GM19452 (cell line): ENCODE results near the gene TRAPPC1.
"Not testable (repeated sequence)": the region's sequence is repeated elsewhere in the genome, so short reads cannot be mapped to it uniquely, and the experiment has no call there.

Experiments used
- ATAC-seq: cut with Tn5 transposase; IDR thresholded peaks from one replicate; pipeline ENCODE4 v1.9.1; 2021; ENCODE audit not compliant: unreplicated experiment

Gene TRAPPC1

GRCh38 chr17:7931709-7932482 lies at the start of gene TRAPPC1, which contains the start of gene CNTROB:
Gene TRAPPC1, minus strand, starts transcription at chr17:7931946. Its CDS starts 117 bp downstream, at chr17:7931829.
Gene CNTROB, plus strand, starts transcription at chr17:7932206. Its CDS starts 874 bp downstream, at chr17:7933080.
- peak; percentile 90 for ATAC-seq

- ATAC-seq: no peak
These were observed 46.1 kb upstream of the TRAPPC1 start for GRCh38 chr17:7977805-7978204.

DNA sequence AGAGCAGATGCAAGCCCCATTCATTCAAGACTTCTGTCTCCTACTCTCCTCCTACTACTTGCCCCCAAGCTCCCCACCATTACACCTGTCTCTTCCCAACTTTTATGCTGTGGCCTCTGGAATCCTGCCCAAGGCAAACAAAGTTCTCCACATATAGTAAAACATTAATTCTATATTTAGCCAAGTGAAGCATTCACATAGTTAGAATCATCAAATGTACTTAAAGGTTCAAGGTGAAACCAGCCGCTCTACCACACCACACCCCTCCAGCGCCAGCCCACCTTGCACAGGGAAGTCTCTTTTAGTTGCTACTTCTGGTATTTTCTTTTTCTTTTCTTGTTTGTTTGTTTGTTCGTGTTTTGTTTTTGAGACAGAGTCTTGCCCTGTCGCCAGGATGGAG lies 45.3 kb upstream of the TRAPPC1 start:
- ATAC-seq: no peak

DNA sequence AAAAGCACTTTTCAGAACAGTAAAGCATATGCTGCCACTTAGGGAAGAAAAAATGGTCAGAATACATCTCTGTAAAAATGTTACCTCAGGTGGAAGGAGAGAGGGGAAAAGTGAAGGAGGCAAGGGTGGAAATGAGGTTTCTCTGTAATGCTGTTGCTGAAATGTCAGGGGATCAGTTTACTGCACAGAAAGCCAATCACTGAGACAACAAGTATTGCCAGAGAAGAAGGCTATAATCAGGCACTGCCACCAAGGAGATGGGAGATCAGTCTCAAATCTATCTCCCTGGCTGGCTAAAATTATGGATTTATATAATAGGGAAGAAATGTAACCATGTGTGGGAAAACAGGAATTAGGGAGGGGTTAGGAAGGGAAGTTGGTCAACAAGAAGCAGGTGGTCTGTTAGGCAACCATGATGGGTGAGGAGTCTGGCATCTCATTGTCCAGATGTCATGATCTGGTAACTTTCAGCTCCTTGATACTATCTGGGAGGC lies 42.9 kb upstream of the TRAPPC1 start:
- ATAC-seq: no peak

DNA sequence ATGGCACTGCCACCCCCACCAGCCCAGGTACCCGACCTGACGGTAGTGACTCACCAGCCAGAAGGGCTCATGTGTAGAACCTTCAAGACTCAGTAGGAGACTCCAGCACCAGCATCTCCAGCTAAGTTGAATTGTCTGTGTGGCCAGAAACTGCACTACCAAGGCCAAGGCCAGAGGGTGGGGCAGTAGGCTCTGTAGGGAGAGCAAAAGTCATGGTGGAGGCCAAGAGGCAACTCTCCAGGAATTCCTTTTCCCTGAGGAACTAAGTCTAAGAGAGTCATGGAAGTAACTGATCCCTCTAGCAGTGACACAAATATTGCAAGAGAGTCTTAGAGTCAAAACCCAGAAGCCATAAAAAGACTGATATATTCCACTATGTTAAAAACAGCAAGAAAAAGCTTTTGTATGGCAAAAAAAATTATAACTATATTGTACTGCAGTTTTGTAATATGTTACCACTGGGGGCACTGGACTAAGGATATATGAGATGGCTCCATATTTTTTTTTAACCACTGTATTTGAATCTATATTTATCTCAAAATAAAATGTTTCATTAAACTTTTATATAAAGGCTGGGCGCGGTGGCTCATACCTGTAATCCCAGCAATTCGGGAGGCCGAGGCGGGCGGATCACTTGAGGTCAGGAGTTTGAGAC lies 40.5 kb upstream of the TRAPPC1 start:
- no peak for ATAC-seq

DNA sequence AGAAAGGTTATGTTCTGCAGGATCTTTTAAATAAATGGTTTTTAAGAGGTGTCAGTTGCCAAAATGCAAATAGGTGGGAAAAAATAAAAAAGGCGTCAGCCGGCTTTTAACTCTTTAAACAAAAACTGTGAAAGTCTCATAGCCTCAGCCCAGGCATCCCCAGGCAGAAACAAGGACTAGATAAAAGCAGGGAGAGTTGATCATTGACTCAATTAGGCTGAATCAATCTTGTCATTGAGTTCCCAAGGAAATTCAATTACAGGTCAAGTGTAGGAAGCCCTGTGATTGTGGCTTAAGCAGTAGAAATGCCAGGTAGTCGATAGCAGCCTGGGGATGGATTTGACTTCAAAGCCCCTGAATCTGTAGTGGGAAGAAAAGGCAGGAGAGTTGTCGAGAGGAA lies 39.9 kb upstream of the TRAPPC1 start:
- ATAC-seq: no peak

GRCh38 chr17:7969433-7969832 lies 37.7 kb upstream of the TRAPPC1 start:
- ATAC-seq: no peak

GRCh38 chr17:7967751-7968150 lies 36.0 kb upstream of the TRAPPC1 start:
- ATAC-seq: no peak

- ATAC-seq: no peak
These were observed 29.7 kb upstream of the TRAPPC1 start for GRCh38 chr17:7961421-7961820.

DNA sequence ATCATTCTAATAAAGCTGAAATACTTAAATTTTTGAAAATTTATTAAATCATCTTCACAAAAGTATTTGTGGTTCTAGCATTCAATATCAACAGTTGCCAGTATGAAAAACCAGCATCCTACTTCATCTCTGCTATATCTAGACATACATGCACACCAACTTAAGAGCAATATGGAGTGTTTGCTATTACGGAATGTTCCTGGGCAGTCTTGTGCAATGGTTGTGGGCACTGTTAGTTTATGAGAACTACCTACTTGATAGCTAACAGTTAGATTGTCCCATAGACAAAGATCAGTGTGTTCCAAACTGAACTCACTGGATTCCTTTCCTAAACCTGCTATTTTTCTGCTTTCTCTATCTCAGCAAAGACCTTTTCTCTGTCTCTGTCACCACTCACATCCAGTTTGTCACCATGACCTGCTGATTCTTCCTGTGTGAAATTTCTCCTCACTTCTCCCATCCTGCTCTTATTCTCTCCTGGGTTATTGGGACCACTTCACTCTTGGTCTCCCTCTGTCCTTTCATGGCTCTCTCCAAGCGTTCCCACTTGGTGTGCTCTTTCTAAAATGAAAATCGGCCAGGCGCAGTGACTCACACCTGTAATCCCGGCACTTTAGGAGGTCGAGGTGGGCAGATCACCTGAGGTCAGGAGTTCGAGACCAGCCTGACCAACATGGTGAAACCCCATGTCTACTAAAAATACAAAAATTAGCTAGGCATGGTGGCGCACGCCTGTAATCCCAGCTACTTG lies 27.9 kb upstream of the TRAPPC1 start:
- ATAC-seq: no peak

DNA sequence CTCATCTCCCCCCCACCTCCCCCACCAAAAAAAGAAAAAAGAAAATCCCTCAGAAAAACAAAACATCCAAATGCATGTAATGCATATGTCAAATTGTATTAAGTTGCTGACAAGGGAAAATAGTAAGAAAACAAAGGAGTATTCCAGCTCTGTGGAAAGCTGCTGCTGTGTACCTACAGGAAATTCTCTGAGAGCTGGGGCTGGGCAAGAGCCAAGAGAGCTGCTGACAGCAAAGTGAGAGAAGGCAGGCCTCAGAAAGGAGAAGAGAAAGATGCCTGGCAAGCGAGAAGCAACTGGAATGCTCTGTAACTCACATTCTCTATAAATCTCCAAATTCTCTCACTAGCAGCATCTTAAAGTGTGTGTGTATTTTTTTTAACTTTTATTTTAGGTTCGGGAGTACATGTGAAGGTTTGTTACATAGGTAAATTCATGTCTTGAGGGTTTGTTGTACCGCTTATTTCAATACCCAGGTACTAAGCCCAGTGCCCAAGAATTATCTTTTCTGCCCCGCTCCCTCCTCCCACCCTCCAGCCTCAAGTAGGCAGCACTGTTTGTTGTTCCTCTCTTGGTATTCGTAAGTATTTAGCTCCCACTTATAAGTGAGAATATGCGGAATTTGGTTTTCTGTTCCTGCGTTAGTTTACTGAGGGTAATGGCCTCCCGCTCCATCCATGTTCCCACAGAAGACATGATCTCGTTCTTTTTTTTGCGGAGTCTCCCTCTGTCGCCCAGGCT lies 24.7 kb upstream of the TRAPPC1 start:
- ATAC-seq: no peak

GRCh38 chr17:7955414-7956227 lies 23.9 kb upstream of the TRAPPC1 start:
- no peak for ATAC-seq

DNA sequence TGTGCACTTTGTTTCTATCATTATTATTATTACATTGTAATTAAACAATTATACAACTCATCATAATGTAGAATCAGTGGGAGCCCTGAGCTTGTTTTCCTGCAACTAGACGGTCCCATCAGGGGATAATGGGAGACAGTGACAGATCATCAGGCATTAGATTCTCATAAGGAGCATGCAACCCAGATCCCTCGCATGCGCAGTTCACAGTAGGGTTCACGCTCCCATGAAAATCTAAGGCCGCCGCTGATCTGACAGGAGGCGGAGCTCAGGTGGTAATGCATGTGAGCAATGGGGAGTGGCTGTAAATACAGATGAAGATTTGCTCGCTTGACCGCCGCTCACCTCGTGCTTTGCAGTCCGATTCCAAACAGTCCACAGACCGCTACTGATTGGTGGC lies 21.5 kb upstream of the TRAPPC1 start:
- not testable (repeated sequence) for ATAC-seq

DNA sequence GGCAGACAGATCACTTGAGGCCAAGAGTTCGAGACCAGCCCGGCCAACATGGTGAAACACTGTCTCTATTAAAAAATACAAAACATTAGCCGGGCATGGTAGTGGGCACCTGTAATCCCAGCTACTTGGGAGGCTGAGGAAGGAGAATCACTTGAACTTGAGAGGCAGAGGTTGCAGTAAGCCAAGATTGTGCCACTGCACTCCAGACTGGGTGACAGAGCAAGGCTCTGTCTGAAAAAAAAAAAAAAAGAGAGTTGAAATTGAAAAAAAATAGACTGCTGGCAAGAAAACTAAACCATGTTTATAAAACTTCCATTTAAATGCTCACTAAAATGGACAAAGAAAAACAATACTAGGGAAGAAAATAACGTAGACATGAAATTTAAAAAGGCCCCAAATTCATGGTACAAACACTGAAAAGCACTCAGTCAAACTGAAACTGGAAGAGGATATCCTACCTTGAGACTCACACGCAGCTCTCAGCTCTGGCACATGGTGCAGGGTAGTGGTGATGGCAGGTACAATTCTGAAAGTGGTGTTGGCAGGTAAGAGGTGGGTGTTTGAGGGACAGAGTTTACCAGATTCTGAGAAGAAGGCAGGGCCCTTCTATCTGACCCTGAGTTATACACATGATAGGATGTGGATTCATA lies 19.5 kb upstream of the TRAPPC1 start:
- peak; percentile 72 for ATAC-seq

DNA sequence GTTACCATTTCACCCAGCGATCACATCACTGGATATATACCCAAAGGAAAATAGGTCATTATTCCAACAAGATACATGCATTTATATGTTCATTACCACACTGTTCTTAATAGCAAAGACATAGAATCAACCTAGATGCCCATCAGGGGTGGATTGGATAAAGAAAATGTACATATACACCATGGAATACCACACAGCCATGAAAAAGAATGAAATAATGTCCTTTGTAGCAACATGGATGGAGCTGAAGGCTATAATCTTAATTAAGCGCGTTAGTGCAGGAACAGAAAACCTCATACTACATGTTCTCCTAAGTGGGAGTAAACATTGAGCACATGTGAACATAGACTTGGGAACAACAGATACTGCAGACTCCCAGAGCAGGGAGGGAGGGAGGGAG lies 18.8 kb upstream of the TRAPPC1 start:
- no peak for ATAC-seq

GRCh38 chr17:7947651-7948050 lies 15.9 kb upstream of the TRAPPC1 start:
- no peak for ATAC-seq

DNA sequence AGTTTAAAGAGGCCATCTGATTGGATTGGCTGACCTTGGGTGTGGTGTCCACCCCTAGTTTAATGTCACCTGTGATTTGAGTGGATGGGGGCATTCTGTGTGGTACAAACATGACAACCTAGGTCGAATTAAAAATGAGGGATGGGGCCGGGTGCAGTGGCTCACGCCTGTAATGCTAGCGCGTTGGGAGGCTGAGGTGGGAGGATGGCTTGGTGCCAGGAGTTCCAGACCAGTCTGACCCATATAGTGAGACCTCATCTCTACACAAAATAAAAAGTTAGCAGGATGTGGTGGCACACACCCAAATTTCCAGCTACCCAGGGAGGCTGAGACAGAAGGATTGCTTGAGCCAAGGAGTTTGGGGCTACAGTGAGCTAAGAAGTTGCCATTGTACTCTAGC lies 14.7 kb upstream of the TRAPPC1 start:
- ATAC-seq: no peak

DNA sequence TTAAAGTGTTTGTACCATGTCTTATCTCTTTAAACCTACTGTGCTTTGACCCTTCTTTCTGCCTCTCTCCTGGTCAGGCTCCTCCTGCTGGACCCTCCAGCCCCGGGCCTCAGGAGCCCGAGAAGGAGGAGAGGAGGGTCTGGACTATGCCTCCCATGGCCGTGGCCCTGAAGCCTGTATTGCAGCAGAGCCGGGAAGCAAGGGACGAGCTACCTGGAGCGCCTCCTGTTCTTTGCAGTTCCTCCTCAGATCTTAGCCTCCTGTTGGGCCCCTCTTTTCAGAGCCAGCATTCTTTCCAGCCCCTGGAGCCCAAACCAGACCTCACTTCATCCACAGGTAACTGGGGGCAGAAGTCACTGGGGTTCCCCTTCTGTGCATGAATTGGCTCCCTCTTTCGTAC lies 13.9 kb upstream of the TRAPPC1 start:
- ATAC-seq: no peak

GRCh38 chr17:7944326-7944725 lies 12.6 kb upstream of the TRAPPC1 start:
- ATAC-seq: no peak

- no peak for ATAC-seq
These were observed 11.5 kb upstream of the TRAPPC1 start for GRCh38 chr17:7943291-7943690.
